Tibial artery (tissue), 4 donors: Measurements from ENCODE around the gene PCDH9.

Experiments used
- DNase-seq, 2 donors: peaks; one replicate each; pipeline ENCODE4 v3.0.0-alpha.2; 2019
- H3K27ac ChIP-seq, 2 donors: fragments of 200-600 bp; sonication (generic) in 1 of 2; 1 replicate in 1 of 2; 2 replicates in 1 of 2; pipeline ENCODE4 v1.5.1; 2018 to 2019; ENCODE audit warnings: mild to moderate bottlenecking in 1 of 2
- H3K27me3 ChIP-seq, 2 donors: fragments of 200-600 bp; sonication (generic) in 1 of 2; one replicate each; pipeline versions ENCODE4 v1.5.1 to v1.6.0; 2016 to 2019
- H3K36me3 ChIP-seq, 3 donors: fragments of 200-600 bp; sonication (generic) in 2 of 3; one replicate each; pipeline ENCODE4 v1.5.1; 2016 to 2019; ENCODE audit warnings: mild to moderate bottlenecking in 2 of 3
- H3K4me1 ChIP-seq, 4 donors: fragments of 200-600 bp; sonication (generic) in 2 of 4; 1 replicate in 3 of 4; 2 replicates in 1 of 4; pipeline ENCODE4 v1.5.1; 2016 to 2019
- H3K4me3 ChIP-seq, 2 donors: fragments of 200-600 bp; sonication (generic) in 1 of 2; 1 replicate in 1 of 2; 2 replicates in 1 of 2; pipeline ENCODE4 v1.5.1; 2018 to 2019; ENCODE audit warnings: mild to moderate bottlenecking in 2 of 2
- H3K9me3 ChIP-seq, 3 donors: fragments of 200-600 bp; sonication (generic) in 1 of 3; one replicate each; pipeline ENCODE4 v1.5.1; 2016 to 2019
- intact Hi-C: fragments of 100-400 bp; cut with DNase I; formaldehyde crosslinking; loops from one replicate; pipeline ENCODE4 v1.15.0; 2023; ENCODE audit warnings: low total_unique reads
- TF ChIP-seq, protein P1 (sequence below), 2 experiments: fragments of 200-600 bp in 1 of 2; fragments of 450-650 bp in 1 of 2; IDR thresholded peaks; one replicate each; pipeline ENCODE4 v1.5.1; 2017 to 2019; ENCODE audit warnings: antibody characterized with exemption in 2 of 2, mild to moderate bottlenecking in 1 of 2, moderate library complexity in 1 of 2

PCDH9 gene

DNA sequence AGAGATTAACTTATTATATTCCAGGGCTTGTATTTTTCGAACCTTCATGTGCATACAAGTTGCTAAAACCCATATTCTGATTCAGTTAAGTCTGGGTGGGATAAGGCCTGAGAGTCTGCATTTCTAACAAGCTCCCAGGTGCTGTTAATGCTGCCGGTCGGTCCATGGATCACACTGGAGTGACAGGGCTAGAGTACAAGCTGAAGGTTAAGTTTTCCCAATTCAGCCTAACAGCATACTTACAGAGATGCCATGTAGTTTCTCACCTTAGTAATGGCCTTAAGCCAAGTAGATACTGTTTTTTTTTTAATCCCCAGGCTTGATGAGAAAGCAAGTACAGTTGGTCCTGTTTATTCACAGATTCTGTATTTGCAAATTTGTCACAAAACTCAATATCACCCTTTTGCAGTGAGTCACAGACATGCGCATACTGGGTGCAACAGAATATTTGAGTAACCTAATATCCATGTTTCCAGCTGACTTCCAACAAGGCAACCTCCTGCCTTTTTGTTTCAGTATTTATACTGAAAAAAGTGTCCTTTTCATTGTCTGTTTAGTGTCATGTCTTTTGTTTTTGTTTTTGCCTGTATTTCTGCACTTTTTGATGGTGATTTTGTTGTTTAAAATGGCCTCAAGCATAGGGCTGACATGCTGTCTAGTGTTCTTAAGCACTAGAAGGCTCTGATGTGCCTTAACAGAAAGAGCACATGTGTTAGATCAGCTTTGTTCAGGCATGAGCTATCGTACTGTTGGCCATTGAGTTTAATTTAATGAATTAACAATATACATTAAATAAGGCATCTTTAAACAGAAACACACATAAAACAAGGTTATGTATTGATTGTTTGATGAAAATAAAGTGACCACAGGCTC lies 875.0 kb downstream of the PCDH9 start:
- H3K27ac ChIP-seq: no peak overlapping the region
- no peaks in the 10 kb centered on the region for H3K4me1 ChIP-seq
- no peak for DNase-seq
- TF ChIP-seq, protein P1, sequence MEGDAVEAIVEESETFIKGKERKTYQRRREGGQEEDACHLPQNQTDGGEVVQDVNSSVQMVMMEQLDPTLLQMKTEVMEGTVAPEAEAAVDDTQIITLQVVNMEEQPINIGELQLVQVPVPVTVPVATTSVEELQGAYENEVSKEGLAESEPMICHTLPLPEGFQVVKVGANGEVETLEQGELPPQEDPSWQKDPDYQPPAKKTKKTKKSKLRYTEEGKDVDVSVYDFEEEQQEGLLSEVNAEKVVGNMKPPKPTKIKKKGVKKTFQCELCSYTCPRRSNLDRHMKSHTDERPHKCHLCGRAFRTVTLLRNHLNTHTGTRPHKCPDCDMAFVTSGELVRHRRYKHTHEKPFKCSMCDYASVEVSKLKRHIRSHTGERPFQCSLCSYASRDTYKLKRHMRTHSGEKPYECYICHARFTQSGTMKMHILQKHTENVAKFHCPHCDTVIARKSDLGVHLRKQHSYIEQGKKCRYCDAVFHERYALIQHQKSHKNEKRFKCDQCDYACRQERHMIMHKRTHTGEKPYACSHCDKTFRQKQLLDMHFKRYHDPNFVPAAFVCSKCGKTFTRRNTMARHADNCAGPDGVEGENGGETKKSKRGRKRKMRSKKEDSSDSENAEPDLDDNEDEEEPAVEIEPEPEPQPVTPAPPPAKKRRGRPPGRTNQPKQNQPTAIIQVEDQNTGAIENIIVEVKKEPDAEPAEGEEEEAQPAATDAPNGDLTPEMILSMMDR (IDR thresholded peaks at IDR 0.05): no peak
- intact Hi-C loops: no loop called here
- H3K4me3 ChIP-seq: no peak overlapping the region
- H3K27me3 ChIP-seq: no peaks in the 10 kb centered on the region
- H3K9me3 ChIP-seq: no peaks in the 10 kb centered on the region
- no peaks in the 10 kb centered on the region for H3K36me3 ChIP-seq

DNA sequence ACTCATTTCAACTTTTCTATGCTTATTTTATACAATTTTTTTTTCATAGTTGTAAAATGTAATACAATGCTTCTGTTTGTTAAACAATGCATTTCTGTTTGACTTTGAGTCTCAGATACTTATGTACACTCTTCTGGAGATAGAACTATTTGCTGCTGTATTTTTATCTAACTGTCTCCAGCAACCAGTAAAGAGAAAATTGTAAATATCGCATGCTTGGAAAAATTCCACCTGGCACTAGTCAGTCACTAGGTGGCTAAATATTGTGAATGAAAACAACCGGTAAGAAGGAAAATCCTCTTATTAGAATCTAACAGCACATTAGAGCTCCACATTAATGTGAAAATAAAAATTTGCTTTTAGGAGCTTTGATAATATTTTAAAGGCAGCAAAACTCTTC lies 876.5 kb downstream of the PCDH9 start:
- no peak overlapping the region for H3K27ac ChIP-seq
- no peaks in the 10 kb centered on the region for H3K4me1 ChIP-seq
- intact Hi-C loops: no loop called here
- no peak for DNase-seq
- H3K36me3 ChIP-seq: no peaks in the 10 kb centered on the region
- H3K27me3 ChIP-seq: no peaks in the 10 kb centered on the region
- TF ChIP-seq, protein P1 (IDR thresholded peaks at IDR 0.05): no peak
- H3K9me3 ChIP-seq: no peaks in the 10 kb centered on the region
- H3K4me3 ChIP-seq: no peak overlapping the region

DNA sequence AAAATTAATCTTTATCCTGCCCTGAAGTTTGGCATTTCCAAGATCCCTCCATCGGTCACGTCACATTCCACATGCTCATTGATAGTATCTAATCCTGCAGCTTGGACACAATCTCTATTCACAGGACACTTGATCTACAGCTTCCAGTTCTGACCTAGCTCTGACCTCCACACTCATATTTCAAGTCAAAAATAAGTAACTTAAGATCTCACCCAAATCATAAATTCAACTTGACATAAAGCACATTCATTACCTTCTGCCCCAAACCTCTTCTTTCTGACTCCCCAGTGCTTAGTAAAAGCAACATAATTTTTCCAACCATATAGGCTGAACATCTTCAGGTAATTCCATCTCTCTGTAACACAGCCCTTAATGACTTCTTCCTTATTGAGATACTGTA lies 880.2 kb downstream of the PCDH9 start:
- Histone ChIP-seq H3K27ac (no peak overlapping the region), H3K4me3 (no peak overlapping the region), H3K36me3 (no peaks in the 10 kb centered on the region)

DNA sequence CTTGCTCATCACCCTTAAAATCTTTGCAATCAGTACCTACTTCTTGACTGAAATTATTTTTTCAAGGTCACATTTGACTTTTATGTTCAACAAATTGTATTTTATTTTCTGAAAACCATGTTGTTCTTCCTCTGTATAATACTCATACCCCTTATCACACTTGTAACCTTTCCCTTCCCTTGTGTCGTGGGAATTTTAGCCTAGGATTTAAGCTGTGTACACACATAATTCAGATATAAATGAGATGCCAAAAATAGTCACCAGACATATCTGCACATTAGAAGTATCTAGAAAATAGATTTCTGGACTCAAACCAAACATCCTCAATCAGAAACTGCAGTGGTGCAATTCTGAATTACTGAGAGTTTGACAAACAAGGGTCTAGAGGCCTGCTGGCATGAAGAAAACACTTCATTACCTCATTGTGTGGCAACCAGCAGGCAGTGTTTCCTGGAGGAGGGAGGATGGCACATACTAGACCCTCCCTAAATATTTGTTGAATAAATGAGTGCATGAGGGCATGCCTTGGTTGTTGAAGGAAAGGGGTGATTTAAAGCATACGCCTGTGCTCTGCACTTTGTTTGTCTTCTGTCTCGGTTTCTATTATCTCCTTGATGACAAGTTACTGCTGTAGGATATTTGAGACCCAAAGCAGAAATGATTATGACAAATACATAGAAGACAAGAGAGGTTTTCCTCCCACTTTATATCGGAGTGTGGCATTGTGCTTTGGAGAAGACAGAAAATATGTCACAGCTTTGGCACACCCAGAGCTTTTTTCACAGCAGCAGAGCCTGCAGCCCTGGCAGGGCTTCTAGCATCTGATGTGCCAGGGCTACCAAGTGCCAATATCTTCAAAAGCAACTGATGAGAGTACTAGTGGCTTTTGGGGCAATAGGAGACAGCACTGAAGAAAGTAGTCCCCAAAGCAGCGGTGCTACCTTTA lies 881.1 kb downstream of the PCDH9 start:
- Histone ChIP-seq H3K4me3 (no peak overlapping the region), H3K36me3 (no peaks in the 10 kb centered on the region), H3K9me3 (no peaks in the 10 kb centered on the region), H3K4me1 (no peaks in the 10 kb centered on the region), H3K27me3 (no peaks in the 10 kb centered on the region), H3K27ac (no peak overlapping the region)
- TF ChIP-seq, protein P1 (IDR thresholded peaks at IDR 0.05): no peak
- intact Hi-C loops: no loop called here
- DNase-seq: no peak

More for the DNA sequence above, 880.2 kb downstream of the PCDH9 start:
- no peaks in the 10 kb centered on the region for H3K9me3 ChIP-seq
- DNase-seq: no peak
- TF ChIP-seq, protein P1 (IDR thresholded peaks at IDR 0.05): no peak
- intact Hi-C loops: no loop called here
- H3K27me3 ChIP-seq: no peaks in the 10 kb centered on the region
- H3K4me1 ChIP-seq: no peaks in the 10 kb centered on the region

DNA sequence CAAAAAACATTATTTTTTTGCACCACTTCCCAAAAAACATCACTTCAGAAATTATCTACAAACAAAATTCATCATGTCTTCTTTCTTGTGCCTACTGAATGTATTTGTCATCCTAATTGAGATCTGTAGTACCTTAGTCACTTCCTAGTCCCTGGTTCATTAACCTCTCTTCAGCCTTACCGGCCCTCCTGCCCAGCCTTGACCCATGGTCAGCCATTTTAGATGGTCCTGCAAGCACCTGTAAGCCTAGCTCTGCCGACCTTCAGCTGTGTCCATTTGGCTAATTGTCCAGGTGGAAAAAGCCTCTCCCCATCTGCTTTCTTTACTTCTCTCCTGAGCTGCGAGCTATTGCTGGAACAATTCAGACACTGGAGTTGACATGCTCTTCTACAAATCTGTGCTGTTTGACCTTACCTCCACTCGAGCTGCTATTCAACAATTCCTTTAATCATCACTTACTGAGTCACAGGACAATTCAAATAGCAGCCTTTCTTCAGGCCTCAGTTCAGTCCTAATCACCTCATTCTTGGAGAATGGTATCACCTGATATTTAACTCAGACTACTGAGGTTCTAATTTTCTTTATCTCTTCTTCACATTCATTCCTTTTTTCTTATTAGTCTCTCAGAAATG lies 882.5 kb downstream of the PCDH9 start:
- Histone ChIP-seq H3K36me3 (no peaks in the 10 kb centered on the region), H3K4me3 (no peak overlapping the region), H3K27ac (no peak overlapping the region), H3K9me3 (no peaks in the 10 kb centered on the region), H3K27me3 (no peaks in the 10 kb centered on the region), H3K4me1 (no peaks in the 10 kb centered on the region)
- TF ChIP-seq, protein P1 (IDR thresholded peaks at IDR 0.05): no peak
- DNase-seq: no peak
- intact Hi-C loops: no loop called here
